HG02981 (cell line): Measurements from ENCODE around the gene PLEKHM3.

Experiments used
- ATAC-seq: cut with Tn5 transposase; IDR thresholded peaks from one replicate; pipeline ENCODE4 v1.9.1; 2021; ENCODE audit warnings: mild to moderate bottlenecking, moderate library complexity; ENCODE audit not compliant: unreplicated experiment

PLEKHM3 gene

DNA sequence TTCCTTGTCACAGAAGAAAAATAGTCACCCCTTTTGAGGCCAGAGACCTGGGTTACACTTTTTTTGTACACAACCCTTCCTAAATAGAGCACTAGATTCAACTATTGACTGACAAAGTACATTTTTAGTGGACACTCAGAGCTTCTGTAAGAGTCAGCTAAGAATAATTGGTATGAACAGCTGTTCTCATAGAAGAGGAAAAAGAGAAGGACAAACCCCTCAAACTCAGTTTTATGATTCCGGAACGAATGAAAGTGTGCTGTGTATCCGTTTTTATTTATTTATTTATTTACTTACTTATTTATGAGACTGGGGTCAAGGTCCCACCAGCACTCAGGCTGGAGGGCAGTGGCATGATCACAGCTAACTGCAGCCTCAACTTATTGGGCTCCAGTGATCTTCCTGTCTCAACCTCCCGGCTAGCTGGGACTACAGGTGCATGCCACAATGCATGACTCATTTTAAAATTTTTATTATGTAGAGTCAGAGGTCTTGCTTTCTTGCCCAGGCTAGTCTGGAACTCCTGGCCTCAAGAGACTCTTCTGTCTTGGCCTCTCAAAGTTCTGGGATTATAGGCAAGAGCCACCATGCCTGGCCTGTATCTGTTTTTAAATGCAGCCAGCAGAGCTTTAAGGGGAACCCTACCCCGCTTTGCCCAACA is 219.6 kb downstream of the PLEKHM3 start:
- ATAC-seq, result no peak

GRCh38 chr2:207802650-207803049 is 222.7 kb downstream of the PLEKHM3 start:
- no peak for ATAC-seq

DNA sequence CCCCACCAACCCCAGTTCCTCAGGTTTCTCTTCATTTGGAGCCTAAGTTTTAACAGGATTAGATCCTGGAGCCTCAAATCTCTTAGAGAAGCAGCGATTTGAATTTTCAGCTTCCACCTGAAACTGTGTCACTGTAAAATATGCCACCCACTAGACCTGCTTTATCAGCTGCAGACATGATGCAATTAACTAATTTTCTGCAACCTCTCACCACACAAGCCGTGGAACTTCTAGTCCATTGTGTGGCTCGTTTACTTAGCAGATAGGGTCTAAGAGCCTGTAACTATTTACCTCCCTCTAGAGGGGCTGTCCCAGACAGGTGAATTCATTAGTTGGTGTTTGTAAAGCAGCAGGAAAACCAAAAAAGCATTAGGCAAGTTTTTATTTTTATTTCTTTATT is 224.1 kb downstream of the PLEKHM3 start:
- no peak for ATAC-seq

- ATAC-seq, result no peak
Observed at GRCh38 chr2:207796585-207797350, 228.6 kb downstream of the PLEKHM3 start.

DNA sequence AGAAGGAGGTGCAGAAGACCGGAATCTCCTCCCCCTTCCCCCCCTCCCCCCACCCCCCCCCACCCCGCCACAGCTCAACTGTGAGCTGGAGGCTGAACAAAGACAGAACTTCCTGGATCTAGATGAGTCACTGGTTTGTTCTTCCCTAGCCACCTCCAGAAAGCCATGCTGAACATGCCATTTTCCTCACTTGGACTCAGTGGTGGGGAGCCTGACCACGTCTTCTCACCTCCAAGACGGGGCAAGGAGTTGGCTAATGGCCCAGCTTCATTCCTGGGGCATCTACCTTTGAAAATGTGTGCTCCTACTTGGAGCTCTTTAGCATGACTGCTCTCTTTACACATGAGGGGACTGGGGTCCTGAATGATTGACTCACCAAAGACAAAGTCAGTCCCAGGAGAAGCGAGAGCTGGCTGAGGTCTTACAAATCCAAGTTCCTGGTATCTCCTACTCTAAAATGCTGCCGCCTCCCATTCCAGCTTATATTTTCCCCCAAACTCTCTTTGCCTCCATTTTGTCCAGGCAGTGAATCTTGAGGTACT is 233.0 kb downstream of the PLEKHM3 start:
- ATAC-seq, result no peak

- no peak for ATAC-seq
Observed at GRCh38 chr2:207791579-207792243, 233.6 kb downstream of the PLEKHM3 start.

- ATAC-seq, result no peak
Observed at GRCh38 chr2:207790898-207791297, 234.4 kb downstream of the PLEKHM3 start.

DNA sequence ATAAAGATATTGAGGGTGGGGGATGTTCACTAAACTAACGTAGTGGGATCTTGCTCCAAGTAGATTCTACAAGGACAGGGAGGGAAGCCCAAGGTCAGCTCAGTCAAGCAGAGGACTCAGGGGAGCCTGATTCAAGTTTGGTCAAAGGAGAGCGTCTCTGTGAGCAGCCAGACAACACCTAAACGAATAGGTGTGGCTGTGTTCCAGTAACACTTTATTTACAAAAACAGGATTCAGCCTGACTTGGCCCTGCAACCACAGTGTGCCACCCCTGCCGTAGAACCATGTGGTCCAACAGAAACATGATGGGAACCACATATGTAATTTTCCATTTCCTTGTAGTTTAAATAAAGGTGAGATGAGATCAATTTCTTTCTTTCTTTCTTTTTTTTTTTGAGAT is 237.5 kb downstream of the PLEKHM3 start:
- ATAC-seq, result no peak

- no peak for ATAC-seq
Observed at GRCh38 chr2:207787017-207787416, 238.3 kb downstream of the PLEKHM3 start.

DNA sequence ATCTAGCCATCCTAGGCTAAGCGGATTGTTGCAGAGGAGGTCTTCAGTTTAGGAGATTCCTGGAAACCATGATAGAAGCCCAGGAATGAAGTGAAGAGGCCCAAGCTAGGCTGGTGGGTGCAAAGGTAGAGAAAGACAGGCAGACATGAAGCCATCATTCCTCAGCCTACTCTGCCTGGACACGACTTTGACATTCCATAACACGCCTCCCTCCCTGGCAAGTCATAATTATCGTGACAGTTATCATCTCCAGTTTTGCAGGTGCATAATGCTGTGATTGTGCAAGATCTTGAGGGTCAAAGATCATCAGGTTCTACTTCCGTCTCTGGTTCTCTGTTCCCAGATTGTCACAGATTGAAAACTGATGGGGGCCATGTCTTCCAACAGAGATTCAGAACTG is 240.4 kb downstream of the PLEKHM3 start:
- ATAC-seq, result no peak

GRCh38 chr2:207783514-207783913 is 241.8 kb downstream of the PLEKHM3 start:
- ATAC-seq, result no peak

DNA sequence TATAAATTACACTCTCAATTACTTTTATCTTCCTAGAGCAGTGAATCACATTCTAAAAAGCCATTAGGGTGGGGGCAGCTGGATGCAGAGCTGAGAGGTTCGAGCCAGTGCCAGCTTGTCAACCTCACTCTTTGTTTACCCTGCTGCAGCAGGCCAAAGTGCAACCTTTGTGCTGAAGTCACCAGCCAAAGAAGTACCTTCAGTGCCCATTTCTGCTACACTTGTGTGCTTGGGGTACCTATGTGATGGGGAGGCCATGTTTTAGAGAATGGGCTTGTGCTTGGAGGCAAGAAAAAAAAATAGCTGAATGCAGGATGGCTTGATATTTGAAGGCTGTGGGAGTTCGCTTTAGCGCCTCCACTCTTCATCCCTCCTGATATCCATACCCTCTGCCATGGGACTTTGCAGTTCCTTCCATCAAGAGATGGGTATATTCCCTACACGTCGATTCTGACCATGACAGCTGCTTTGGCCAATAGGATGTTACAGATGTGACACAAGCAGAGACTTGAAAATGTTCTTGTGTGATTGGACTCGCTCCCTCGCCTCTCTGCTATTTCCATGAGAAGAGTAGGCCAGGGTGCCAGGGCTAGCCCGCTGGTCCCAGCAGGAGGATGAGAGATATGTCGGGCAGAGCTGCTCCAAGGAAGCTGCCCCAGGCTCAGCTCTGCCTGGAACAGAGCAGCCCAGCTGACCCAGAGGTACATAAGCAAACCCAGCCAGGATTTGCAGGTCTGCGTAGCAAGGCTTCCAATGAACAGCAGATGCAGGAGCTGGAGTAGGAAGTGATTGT is 242.9 kb downstream of the PLEKHM3 start:
- no peak for ATAC-seq

DNA sequence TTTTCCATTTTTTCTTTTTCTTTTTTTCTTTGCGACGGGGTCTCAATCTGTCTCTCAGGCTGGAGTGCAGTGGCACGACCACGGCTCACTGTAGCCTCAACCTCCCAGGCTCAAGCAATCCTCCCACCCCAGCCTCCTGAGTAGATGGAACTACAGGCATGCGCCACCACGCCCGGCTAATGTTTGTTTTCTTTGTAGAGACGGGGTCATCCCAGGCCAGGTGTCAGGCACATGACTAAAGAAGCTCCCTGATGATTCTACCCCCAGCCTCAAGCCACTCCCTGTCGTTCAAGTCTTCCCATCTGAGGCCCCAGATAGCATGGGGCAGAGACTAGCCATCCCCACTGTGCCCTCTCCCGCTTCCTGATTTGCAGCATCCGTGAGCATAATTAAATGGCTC is 245.8 kb downstream of the PLEKHM3 start:
- ATAC-seq, result no peak

- no peak for ATAC-seq
Observed at GRCh38 chr2:207778298-207778882, 246.9 kb downstream of the PLEKHM3 start.

DNA sequence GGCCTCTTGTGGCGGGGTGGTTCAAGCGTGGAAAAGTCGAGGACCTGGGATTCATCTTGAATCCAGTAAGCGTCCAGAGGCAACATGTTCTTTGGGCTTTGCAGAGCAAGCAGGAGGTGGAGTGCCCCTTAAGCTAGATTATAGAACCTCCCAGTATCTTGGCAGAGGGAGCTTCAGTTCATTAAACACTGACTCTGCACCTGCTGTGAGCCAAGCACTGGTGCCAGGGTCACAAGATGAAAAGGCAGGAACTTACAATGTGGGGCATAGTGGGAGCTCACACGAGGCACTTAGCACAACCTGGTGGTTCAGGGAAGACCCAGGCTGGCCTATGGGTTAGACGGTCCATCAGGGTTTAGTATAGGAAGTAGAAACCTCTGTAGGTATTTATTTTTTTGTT is 248.2 kb downstream of the PLEKHM3 start:
- no peak for ATAC-seq

- no peak for ATAC-seq
Observed at GRCh38 chr2:207775473-207775872, 249.9 kb downstream of the PLEKHM3 start.

- ATAC-seq, result no peak
Observed at GRCh38 chr2:207772844-207773205, 252.5 kb downstream of the PLEKHM3 start.

DNA sequence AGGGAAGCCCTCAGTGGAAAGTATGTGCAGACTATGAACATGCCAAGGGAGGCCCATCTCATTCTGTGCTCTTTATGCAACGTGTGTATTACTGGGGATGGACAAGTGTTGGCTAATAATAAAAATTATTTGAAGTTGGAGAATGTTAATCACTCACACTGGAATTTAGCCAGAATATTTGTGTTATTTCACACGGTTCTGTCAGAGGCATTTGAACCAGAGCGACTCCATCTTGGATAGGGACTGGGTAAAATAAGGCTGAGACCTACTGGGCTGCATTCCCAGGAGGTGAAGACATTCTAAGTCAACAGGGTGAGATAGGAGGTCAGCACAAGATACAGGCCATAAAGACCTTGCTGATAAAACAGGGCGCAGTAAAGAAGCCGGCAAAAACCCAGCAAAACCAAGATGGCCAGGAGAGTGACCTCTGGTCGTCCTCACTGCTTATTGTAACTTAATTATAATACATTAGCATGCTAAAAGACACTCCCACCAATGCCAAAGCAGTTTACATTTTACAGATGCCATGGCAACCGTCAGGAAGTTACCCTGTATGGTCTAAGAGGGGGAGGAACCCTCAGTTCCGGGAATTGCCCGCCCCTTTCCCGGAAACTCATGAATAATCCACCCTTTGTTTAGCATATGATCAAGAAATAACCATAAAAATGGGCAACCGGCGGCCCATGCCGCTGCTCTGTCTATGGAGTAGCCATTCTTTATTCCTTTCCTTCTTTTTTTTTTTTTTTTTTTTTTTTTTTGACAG is 253.1 kb downstream of the PLEKHM3 start:
- ATAC-seq, result no peak

GRCh38 chr2:207771421-207771820 is 253.9 kb downstream of the PLEKHM3 start:
- no peak for ATAC-seq
